HG03196 (cell line): Measurements from ENCODE around the gene INF2.

Source experiments
- ATAC-seq: cut with Tn5 transposase; IDR thresholded peaks from one replicate; pipeline ENCODE4 v1.9.1; 2021; ENCODE audit not compliant: unreplicated experiment

Gene INF2

DNA sequence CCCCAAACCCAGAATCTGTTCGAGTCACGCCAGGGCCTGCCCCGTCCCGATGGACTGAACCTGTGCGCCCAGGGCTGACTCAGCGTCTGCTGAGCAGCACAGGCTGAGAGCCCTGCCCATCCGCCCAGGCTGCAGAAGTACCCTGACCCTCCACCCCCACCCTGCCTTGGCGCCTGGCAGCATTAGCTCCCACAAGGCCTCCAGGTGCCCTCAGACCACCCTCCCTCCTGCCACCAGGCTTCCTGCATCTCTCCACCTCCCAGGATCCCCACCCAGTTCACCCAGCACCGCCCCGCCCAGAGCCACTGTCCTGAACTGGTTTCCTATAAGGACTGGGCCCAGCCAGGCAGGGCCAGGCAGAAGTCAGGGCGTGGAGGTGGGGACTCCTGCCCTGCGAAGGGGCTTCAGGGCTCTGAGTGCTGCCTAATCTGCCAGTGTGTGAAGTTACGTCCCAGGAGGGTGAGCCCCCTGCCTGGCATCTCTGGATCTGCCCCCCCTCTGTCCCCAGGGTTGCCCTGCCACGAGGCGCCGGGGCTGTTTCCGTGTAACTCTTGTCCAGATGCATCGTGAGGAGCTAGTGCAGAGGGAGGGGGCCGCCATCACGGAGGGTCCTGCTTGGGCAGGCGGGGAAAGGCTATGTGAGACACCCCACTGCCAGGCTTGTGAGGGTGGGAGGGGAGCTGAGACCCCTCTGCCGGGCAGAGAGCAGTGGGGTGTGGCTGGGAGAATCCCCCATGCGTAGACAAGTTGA lies 43.7 kb downstream of the INF2 start:
- no peak for ATAC-seq

DNA sequence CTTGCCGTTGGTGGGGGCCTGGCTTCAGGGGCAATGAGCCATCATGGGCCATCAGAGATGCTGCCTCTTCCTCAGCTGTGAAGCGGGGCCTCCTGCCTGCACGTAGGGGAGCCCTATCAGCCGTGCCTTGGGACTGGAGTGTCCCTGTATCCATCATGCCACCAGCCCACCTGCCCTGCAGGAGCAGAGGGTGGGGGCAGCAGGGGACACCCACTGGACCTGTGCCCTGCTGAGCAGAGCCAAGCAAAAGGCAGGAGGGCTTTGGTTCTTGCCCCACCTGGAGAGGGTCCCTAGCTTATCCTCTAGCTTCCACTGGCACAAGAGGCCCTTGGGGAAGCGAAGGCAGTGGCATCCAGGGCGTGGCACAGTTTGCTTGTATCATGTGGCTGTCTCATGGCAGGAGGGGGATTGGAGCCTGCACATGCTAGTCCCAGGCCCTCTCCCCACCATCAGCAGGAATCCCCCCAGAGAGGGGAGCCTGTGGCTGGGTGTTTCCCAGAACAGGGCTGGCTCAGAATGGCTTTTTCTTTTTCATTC lies 44.7 kb downstream of the INF2 start:
- ATAC-seq = no peak

GRCh38 chr14:104734601-104734990 lies 45.2 kb downstream of the INF2 start:
- ATAC-seq = no peak

DNA sequence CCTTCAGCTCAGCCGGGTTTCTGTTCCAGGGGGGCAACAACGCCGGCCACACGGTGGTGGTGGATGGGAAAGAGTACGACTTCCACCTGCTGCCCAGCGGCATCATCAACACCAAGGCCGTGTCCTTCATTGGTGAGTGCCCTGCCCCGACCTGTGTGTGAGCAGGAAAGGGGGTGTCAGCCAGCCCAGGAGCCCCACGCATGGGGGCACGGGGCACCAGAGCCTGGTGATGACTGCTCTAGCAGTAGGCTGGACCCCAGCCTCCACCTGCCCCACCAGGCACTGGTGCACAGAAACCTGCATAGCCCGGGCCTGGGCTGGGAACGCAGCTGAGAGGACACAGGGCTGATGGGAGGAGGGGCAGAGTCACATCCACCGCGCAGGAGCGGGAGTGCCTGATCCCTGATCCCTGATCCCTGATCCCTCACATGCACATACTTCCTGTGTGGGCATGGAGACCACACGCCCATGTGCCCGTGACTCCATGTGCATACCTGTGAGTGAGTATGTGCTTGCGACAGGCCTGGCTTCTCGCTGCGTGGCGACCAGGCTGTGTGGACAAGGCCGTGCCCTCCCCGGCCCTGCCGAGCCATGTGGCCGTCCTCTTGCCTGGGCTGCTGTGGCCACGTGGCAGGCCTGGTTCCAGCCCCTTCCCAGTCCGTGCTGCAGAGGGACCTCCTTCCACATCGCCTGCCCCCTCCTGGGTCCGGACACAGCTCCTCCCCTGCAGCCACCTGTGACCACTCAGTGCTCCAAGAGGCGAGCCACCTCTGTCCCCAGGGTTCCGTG lies 45.8 kb downstream of the INF2 start:
- ATAC-seq = no peak

GRCh38 chr14:104735830-104736642 lies 46.6 kb downstream of the INF2 start:
- no peak for ATAC-seq

DNA sequence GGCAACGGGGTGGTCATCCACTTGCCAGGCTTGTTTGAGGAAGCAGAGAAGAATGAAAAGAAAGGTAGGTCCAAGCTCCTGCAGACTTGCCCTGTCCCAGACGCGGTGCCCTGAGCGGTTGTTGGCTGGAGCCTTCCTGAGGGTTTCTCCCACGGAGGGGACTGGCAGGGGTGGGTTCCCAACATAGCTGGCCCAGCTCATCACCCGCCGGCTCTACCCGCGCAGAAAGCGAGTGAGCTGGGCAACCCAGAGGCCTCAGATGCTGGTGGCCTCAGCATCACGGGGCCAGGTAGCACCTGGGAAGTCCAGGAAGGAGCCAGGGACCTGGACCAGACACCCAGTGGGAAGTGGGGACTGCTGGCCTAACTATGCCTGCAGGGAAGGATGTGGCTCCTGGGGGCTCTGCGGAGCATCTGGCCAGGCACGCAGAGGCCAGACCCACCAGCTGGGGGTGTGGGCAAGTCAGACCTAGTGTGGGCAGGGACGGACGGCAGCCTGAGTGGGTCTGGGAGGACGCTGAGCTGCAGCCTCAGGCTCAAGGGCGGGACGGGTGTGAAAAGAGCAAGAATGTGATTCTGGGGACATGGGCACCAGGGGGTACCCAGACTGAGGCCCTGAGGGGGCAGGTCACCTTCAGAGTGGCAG lies 49.1 kb downstream of the INF2 start:
- ATAC-seq = no peak

GRCh38 chr14:104739026-104739425 lies 49.6 kb downstream of the INF2 start:
- no peak for ATAC-seq

- ATAC-seq = no peak
These were observed 50.4 kb downstream of the INF2 start for GRCh38 chr14:104739546-104740516.

DNA sequence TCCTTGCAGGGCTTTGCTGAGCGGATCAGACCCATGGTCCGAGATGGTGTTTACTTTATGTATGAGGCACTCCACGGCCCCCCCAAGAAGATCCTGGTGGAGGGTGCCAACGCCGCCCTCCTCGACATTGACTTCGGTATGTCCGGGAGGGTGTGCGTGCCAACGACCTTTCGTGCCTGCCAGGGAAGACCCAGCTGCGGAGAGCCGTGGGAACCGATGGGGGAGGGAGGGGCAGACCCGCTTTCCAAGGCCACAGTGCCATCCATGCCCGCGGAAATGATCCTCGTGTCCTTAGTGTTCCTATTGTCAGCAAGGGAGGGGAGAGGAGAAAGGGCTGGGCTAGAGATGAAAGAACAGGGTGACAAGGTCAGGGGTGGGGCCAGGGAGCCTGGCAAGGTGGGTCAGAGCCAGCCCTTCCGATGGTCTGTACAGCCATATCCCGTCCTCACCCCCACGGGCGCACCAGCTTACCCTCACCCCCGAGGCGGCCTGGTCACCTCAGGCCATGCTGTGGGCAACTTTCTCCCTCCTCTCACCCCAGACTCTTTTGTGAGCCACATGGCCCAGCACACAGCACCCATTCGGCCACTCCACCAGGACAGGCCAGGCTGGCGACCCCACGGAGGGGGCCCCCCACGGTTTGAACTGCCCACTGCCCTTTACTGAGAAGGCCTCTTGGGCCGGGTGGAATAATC lies 51.8 kb downstream of the INF2 start:
- ATAC-seq = no peak

- ATAC-seq = no peak
These were observed 52.4 kb downstream of the INF2 start for GRCh38 chr14:104741803-104742251.

GRCh38 chr14:104742586-104743455 lies 53.4 kb downstream of the INF2 start:
- ATAC-seq = no peak

- ATAC-seq = no peak
These were observed 54.3 kb downstream of the INF2 start for GRCh38 chr14:104743461-104744380.

- ATAC-seq = no peak
These were observed 55.1 kb downstream of the INF2 start for GRCh38 chr14:104744484-104744883.

DNA sequence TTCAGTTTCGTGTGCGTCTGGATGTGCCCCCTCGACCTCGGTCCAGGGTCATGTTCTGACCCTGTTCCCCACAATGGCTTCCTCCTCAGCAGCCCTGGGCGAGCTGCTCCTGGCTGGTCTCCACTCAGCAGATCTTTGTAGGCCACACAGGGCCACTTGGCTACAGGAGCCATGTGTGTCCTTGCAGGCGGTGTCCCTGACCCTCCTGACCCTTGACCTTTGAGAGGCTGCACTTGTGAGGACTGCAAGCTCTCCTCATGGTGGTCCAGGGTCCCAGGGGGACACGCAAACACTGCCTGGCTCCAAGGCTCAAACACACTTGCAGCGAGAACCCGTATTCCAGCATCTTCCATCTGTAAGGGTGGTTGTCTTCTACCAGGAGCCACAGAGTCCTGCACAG lies 56.0 kb downstream of the INF2 start:
- ATAC-seq = no peak

GRCh38 chr14:104746071-104746545 lies 56.7 kb downstream of the INF2 start:
- no peak for ATAC-seq

- no peak for ATAC-seq
These were observed 57.6 kb downstream of the INF2 start for GRCh38 chr14:104746934-104747481.

DNA sequence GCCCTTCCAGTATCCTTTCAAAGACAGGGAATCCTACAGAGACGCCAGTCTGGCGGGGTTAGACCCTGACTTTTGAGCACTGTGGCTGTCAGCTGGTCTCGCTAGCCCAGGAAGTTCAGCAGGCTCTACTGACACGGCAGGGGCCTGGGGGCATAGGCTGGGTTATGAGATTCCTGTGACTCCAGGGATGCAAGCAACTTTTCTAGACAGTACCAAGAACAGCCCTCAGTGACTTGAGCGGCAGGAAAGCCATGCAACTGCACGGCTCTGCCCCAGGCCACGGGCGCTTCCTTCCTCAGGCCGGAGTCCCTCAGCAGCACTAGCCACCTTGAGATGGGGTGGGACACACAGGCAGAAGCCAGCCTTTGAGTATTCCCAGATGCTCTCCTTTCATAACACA lies 58.5 kb downstream of the INF2 start:
- no peak for ATAC-seq
